GM12878 (cell line): ENCODE data around the gene COL5A3. TPM values are rescaled to one million over a fixed set of nuclear protein-coding genes. Genes with fewer than 3 reads are reported as not detected.

ENCODE experiments used
- ATAC-seq: fragments of 200-7000 bp; cut with Tn5 transposase; 3 replicates; pipeline ENCODE4 v1.9.1; 2020; ENCODE audit warnings: mild to moderate bottlenecking, moderate library complexity
- BruUV-seq: library from RNA; stranded (reverse); fragments of 400-500 nt; replicated peaks from 2 replicates; lab custom pipeline; 2021; lab: Mats Ljungman, UMichigan
- CTCF ChIA-PET: fragments of 300-600 bp; sonication (Branson Sonifier 250); formaldehyde crosslinking; extraction: SDS; loops from one replicate; lab custom pipeline; 2021; ENCODE audit warnings: inconsistent platforms; lab: Yijun Ruan, JAX
- POLR2A ChIA-PET: fragments of 350-600 bp; formaldehyde crosslinking; extraction: SDS; loops from one replicate; lab custom pipeline; 2021; ENCODE audit warnings: inconsistent platforms; lab: Charles Lee
- RAD21 ChIA-PET: fragments of 300-600 bp; sonication (Branson Sonifier 250); formaldehyde crosslinking; loops from one replicate; lab custom pipeline; 2023; ENCODE audit warnings: antibody characterized with exemption; ENCODE audit not compliant: unreplicated experiment; lab: Charles Lee
- SMC1A ChIA-PET: fragments of 300-600 bp; sonication (Branson Sonifier 250); formaldehyde crosslinking; loops from one replicate; lab custom pipeline; 2023; ENCODE audit not compliant: unreplicated experiment, uncharacterized antibody; lab: Charles Lee
- DNase-seq: peaks from one replicate; pipeline ENCODE4 v3.0.0-alpha.2; 2011; ENCODE audit warnings: low read depth, low spot score
- FAIRE-seq: peaks from 3 replicates; lab custom pipeline; 2011; peaks lifted over from hg19 to GRCh38; lab: Jason Lieb, UNC
- H2AFZ ChIP-seq: 2 replicates; pipeline ENCODE4 v1.6.0; 2011; ENCODE audit warnings: low read depth, low read length, control low read depth; ENCODE audit not compliant: control insufficient read depth
- H3K27ac ChIP-seq: 2 replicates; pipeline ENCODE4 v1.5.1; 2011; ENCODE audit warnings: control low read depth; ENCODE audit not compliant: control insufficient read depth, insufficient read depth
- H3K27me3 ChIP-seq, 2 experiments: replicated peaks in 1 of 2; 2 replicates each; pipeline versions ENCODE4 v1.6.0 to v1.6.1; 2011; ENCODE audit warnings: low read length in 1 of 2; ENCODE audit not compliant: control insufficient read depth in 2 of 2, insufficient read depth in 2 of 2
- H3K36me3 ChIP-seq, 2 experiments: 2 replicates each; pipeline ENCODE4 v1.5.1; 2011; ENCODE audit warnings: low read length in 1 of 2; ENCODE audit not compliant: control insufficient read depth in 2 of 2, insufficient read depth in 2 of 2
- H3K4me1 ChIP-seq: 2 replicates; pipeline ENCODE4 v1.6.1; 2011; ENCODE audit warnings: mild to moderate bottlenecking, low read length, moderate library complexity, mixed read lengths; ENCODE audit not compliant: control insufficient read depth, insufficient read depth
- H3K4me2 ChIP-seq: 2 replicates; pipeline ENCODE4 v1.6.0; 2011; ENCODE audit warnings: control low read depth; ENCODE audit not compliant: control insufficient read depth, insufficient read depth
- H3K4me3 ChIP-seq: fragments of 200-600 bp; sonication (generic); 2 replicates; pipeline ENCODE4 v1.5.1; 2016
- H3K79me2 ChIP-seq: 2 replicates; pipeline ENCODE4 v1.6.0; 2011; ENCODE audit warnings: low read length; ENCODE audit not compliant: control insufficient read depth, insufficient read depth
- H3K9ac ChIP-seq: 2 replicates; pipeline ENCODE4 v1.8.0; 2011; ENCODE audit warnings: low read length, control low read depth, mixed read lengths; ENCODE audit not compliant: control insufficient read depth, insufficient read depth
- H3K9me3 ChIP-seq: replicated peaks from 3 replicates; pipeline ENCODE4 v1.5.1; 2011; ENCODE audit warnings: mild to moderate bottlenecking, low read length; ENCODE audit not compliant: control insufficient read depth, insufficient read depth
- H4K20me1 ChIP-seq: 2 replicates; pipeline ENCODE4 v1.6.0; 2011; ENCODE audit not compliant: control insufficient read depth, insufficient read depth
- ASH2L ChIP-seq: fragments of 300-600, 200-600 bp; sonication (generic); IDR thresholded peaks from 2 replicates; pipeline ENCODE4 v1.6.1; 2017; ENCODE audit warnings: low read depth, mild to moderate bottlenecking, borderline replicate concordance
- BMI1 ChIP-seq: fragments of 450-650 bp; IDR thresholded peaks from 2 replicates; pipeline ENCODE4 v1.6.1; 2016; ENCODE audit warnings: mild to moderate bottlenecking, moderate library complexity, borderline replicate concordance
- ESRRA ChIP-seq: IDR thresholded peaks from 2 replicates; pipeline ENCODE4 v1.6.1; 2012; ENCODE audit warnings: mild to moderate bottlenecking, low read length, improper control_type of control experiment
- EZH2 ChIP-seq: IDR thresholded peaks from 2 replicates; pipeline ENCODE4 v1.6.1; 2012; ENCODE audit warnings: low read depth, mild to moderate bottlenecking, control low read depth, inconsistent platforms, low read length, borderline replicate concordance; ENCODE audit not compliant: control insufficient read depth
- IKZF1 ChIP-seq: fragments of 450-650 bp; conservative IDR thresholded peaks from 2 replicates; pipeline ENCODE4 v1.6.1; 2017; ENCODE audit warnings: antibody characterized with exemption, mild to moderate bottlenecking
- KLF5 ChIP-seq: fragments of 450-650 bp; IDR thresholded peaks from 2 replicates; pipeline ENCODE4 v1.6.1; 2014; ENCODE audit warnings: mild to moderate bottlenecking; ENCODE audit not compliant: partially characterized antibody
- MYB ChIP-seq: fragments of 150-350 bp; IDR thresholded peaks from 2 replicates; pipeline ENCODE4 v1.6.1; 2014; ENCODE audit warnings: mild to moderate bottlenecking, low read depth, low read length, borderline replicate concordance
- RB1 ChIP-seq: fragments of 450-650 bp; formaldehyde crosslinking; IDR thresholded peaks from 2 replicates; pipeline ENCODE4 v1.6.1; 2017; ENCODE audit warnings: mild to moderate bottlenecking, borderline replicate concordance
- TCF7 ChIP-seq: IDR thresholded peaks from 2 replicates; pipeline ENCODE4 v1.6.1; 2014; ENCODE audit warnings: antibody characterized with exemption, borderline replicate concordance
- YY1 ChIP-seq: IDR thresholded peaks from 2 replicates; pipeline ENCODE4 v1.6.1; 2011; ENCODE audit warnings: low read depth, mild to moderate bottlenecking, low read length
- ZNF384 ChIP-seq: IDR thresholded peaks from 2 replicates; pipeline ENCODE4 v1.6.1; 2012; ENCODE audit warnings: low read depth, mild to moderate bottlenecking, low read length, improper control_type of control experiment, borderline replicate concordance
- ZNF622 ChIP-seq: fragments of 450-650 bp; IDR thresholded peaks from 2 replicates; pipeline ENCODE4 v1.6.1; 2017; ENCODE audit warnings: mild to moderate bottlenecking, inconsistent platforms
- ZSCAN29 ChIP-seq: fragments of 450-650 bp; IDR thresholded peaks from 2 replicates; pipeline ENCODE4 v1.6.1; 2017; ENCODE audit warnings: mild to moderate bottlenecking, moderate library complexity
- WGBS: methylation state at CpG from one replicate; pipeline ENCODE4 v1.1.6; 2016; ENCODE audit warnings: low lambda C conversion rate; ENCODE audit not compliant: insufficient replicate concordance, insufficient coverage; ENCODE audit errors: missing lambda C conversion rate; 5-methylcytosine and 5-hydroxymethylcytosine counted together
- in situ Hi-C: fragments of 300-500 bp; cut with MboI; formaldehyde crosslinking; loops from 9 replicates; pipeline ENCODE4 v1.14.3; 2018; ENCODE audit warnings: mixed read lengths
- intact Hi-C: fragments of 100-400 bp; cut with micrococcal nuclease; formaldehyde crosslinking; loops from one replicate; pipeline ENCODE4 v1.14.2; 2022; ENCODE audit not compliant: unreplicated experiment
- polyA plus RNA-seq, 11 experiments: library from polyadenylated mRNA; depleted of rRNA in 4 of 11; unstranded in 6 of 11; stranded (reverse) in 5 of 11; fragments of >200 nt; fragmentation: Nextera tagmentation in 4 of 11; fragmentation: Illumina TruSeq in 1 of 11; extraction: Ambion mirVana in 4 of 11; extraction: Trizol in 1 of 11; gene quantifications; 1 replicate in 1 of 11; 2 replicates in 10 of 11; pipeline versions ENCODE4 v1.2.1 to v1.2.3, GENCODE V29; 2011 to 2016; ENCODE audit warnings: inconsistent platforms in 2 of 11, missing spikeins in 2 of 11, low read depth in 1 of 11
- total RNA-seq, 4 experiments: library from RNA; depleted of rRNA in 3 of 4; stranded (reverse); fragments of >200 nt in 3 of 4; fragmentation: Illumina TruSeq in 1 of 4; extraction: Trizol in 1 of 4; gene quantifications; 2 replicates each; pipeline versions ENCODE4 v1.2.1 to v1.2.3, GENCODE V29; 2013 to 2021
- TF ChIP-seq, protein P1 (sequence below): fragments of 450-650 bp; IDR thresholded peaks from 2 replicates; pipeline ENCODE4 v1.6.1; 2017; ENCODE audit warnings: antibody characterized with exemption, mild to moderate bottlenecking, moderate library complexity
- TF ChIP-seq, protein P2 (sequence below): IDR thresholded peaks from 2 replicates; pipeline ENCODE4 v1.6.1; 2012; ENCODE audit warnings: low read depth, low read length, improper control_type of control experiment
- TF ChIP-seq, protein P3 (sequence below): fragments of 150-350 bp; IDR thresholded peaks from 2 replicates; pipeline ENCODE4 v1.6.1; 2014; ENCODE audit warnings: mild to moderate bottlenecking, low read depth, low read length

The COL5A3 gene
- total and polyA plus RNA-seq, 10 of the 15 experiments (the other 5 are each of a cell fraction or from before 2014, with no cell fraction given): under 0.01 to 8.3 (median 0.10) TPM; not detected in 2

GRCh38 chr19:9967326-9967725, 43.0 kb downstream of the COL5A3 start (continued):
- no peak for TF ChIP-seq BMI1
- TF ChIP-seq ZNF622: no peak
- no peak for TF ChIP-seq ASH2L
- TF ChIP-seq, protein P1, sequence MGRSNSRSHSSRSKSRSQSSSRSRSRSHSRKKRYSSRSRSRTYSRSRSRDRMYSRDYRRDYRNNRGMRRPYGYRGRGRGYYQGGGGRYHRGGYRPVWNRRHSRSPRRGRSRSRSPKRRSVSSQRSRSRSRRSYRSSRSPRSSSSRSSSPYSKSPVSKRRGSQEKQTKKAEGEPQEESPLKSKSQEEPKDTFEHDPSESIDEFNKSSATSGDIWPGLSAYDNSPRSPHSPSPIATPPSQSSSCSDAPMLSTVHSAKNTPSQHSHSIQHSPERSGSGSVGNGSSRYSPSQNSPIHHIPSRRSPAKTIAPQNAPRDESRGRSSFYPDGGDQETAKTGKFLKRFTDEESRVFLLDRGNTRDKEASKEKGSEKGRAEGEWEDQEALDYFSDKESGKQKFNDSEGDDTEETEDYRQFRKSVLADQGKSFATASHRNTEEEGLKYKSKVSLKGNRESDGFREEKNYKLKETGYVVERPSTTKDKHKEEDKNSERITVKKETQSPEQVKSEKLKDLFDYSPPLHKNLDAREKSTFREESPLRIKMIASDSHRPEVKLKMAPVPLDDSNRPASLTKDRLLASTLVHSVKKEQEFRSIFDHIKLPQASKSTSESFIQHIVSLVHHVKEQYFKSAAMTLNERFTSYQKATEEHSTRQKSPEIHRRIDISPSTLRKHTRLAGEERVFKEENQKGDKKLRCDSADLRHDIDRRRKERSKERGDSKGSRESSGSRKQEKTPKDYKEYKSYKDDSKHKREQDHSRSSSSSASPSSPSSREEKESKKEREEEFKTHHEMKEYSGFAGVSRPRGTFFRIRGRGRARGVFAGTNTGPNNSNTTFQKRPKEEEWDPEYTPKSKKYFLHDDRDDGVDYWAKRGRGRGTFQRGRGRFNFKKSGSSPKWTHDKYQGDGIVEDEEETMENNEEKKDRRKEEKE: no peak
- no peak for TF ChIP-seq RB1

- no peak for FAIRE-seq
- no peak for DNase-seq
- Histone ChIP-seq H3K9ac (no peak overlapping the region), H2AFZ (no peak overlapping the region), H3K36me3 (no peaks in the 10 kb centered on the region), H3K4me1 (no peaks in the 10 kb centered on the region), H3K79me2 (no peaks in the 10 kb centered on the region), H3K27me3 (no peaks in the 10 kb centered on the region), H4K20me1 (no peaks in the 10 kb centered on the region), H3K4me3 (no peak overlapping the region), H3K9me3 (no peaks in the 10 kb centered on the region), H3K27ac (no peak overlapping the region), H3K4me2 (no peak overlapping the region)
- TF ChIP-seq ZNF384: no peak
- TF ChIP-seq IKZF1: no peak
- TF ChIP-seq KLF5: no peak
- TF ChIP-seq, protein P2, sequence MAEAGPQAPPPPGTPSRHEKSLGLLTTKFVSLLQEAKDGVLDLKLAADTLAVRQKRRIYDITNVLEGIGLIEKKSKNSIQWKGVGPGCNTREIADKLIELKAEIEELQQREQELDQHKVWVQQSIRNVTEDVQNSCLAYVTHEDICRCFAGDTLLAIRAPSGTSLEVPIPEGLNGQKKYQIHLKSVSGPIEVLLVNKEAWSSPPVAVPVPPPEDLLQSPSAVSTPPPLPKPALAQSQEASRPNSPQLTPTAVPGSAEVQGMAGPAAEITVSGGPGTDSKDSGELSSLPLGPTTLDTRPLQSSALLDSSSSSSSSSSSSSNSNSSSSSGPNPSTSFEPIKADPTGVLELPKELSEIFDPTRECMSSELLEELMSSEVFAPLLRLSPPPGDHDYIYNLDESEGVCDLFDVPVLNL: no peak
- TF ChIP-seq, protein P3, sequence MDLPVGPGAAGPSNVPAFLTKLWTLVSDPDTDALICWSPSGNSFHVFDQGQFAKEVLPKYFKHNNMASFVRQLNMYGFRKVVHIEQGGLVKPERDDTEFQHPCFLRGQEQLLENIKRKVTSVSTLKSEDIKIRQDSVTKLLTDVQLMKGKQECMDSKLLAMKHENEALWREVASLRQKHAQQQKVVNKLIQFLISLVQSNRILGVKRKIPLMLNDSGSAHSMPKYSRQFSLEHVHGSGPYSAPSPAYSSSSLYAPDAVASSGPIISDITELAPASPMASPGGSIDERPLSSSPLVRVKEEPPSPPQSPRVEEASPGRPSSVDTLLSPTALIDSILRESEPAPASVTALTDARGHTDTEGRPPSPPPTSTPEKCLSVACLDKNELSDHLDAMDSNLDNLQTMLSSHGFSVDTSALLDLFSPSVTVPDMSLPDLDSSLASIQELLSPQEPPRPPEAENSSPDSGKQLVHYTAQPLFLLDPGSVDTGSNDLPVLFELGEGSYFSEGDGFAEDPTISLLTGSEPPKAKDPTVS: no peak
- no peak for TF ChIP-seq TCF7
- no peak for TF ChIP-seq ZSCAN29
- TF ChIP-seq MYB: no peak
- TF ChIP-seq EZH2: no peak
- no peak for TF ChIP-seq YY1
- no peak for TF ChIP-seq ESRRA
- SMC1A ChIA-PET: no interaction called here
- WGBS: 27% methylated on average over 27 of the region's 29 CpGs
- CTCF ChIA-PET: no interaction called here
- intact Hi-C loops (no loop called here), in situ Hi-C loops (no loop called here)
- RAD21 ChIA-PET: no interaction called here
- no peak for ATAC-seq
- POLR2A ChIA-PET: no interaction called here
- no TSS peak for BruUV-seq
These were observed 43.9 kb downstream of the COL5A3 start for GRCh38 chr19:9966448-9966847.
